GM23338 (cell line): ENCODE results near the gene VASN. TPM values are rescaled to one million over a fixed set of nuclear protein-coding genes. Genes with fewer than 3 reads are reported as not detected.

Experiments used
- ATAC-seq: fragments of 200-7000 bp; cut with Tn5 transposase; 3 replicates; pipeline ENCODE4 v1.9.1; 2020
- DNase-seq: peaks from one replicate; pipeline ENCODE4 v3.0.0-alpha.2; 2015; ENCODE audit warnings: low spot score
- H2AFZ ChIP-seq: fragments of 200-600 bp; sonication (generic); 2 replicates; pipeline ENCODE4 v1.8.0; 2016; ENCODE audit warnings: antibody characterized with exemption, mild to moderate bottlenecking, moderate library complexity
- H3F3A ChIP-seq: fragments of 200-600 bp; sonication (generic); replicated peaks from 2 replicates; pipeline ENCODE4 v1.8.0; 2017; ENCODE audit warnings: antibody characterized with exemption, mixed run types, low read depth
- H3K27ac ChIP-seq: fragments of 200-600 bp; sonication (generic); 2 replicates; pipeline ENCODE4 v1.6.1; 2016; ENCODE audit warnings: low read depth
- H3K27me3 ChIP-seq: fragments of 200-600 bp; sonication (generic); 2 replicates; pipeline ENCODE4 v1.8.0; 2016; ENCODE audit warnings: mild to moderate bottlenecking, mixed run types, moderate library complexity; ENCODE audit not compliant: insufficient read depth
- H3K36me3 ChIP-seq: fragments of 200-600 bp; sonication (generic); 2 replicates; pipeline ENCODE4 v1.8.0; 2016; ENCODE audit warnings: mild to moderate bottlenecking; ENCODE audit not compliant: insufficient read depth
- H3K4me1 ChIP-seq: fragments of 200-600 bp; sonication (generic); 2 replicates; pipeline ENCODE4 v1.8.0; 2016; ENCODE audit warnings: mild to moderate bottlenecking, moderate library complexity; ENCODE audit not compliant: insufficient read depth
- H3K4me2 ChIP-seq: fragments of 200-600 bp; sonication (generic); 2 replicates; pipeline ENCODE4 v1.7.1; 2017; ENCODE audit warnings: mixed run types
- H3K4me3 ChIP-seq: fragments of 200-600 bp; sonication (generic); 2 replicates; pipeline ENCODE4 v1.6.1; 2016; ENCODE audit warnings: mixed run types
- H3K79me2 ChIP-seq: fragments of 200-600 bp; sonication (generic); replicated peaks from 2 replicates; pipeline ENCODE4 v1.8.0; 2017; ENCODE audit warnings: mild to moderate bottlenecking; ENCODE audit not compliant: insufficient read depth
- H3K9me2 ChIP-seq: fragments of 200-600 bp; sonication (generic); 2 replicates; pipeline ENCODE4 v1.8.0; 2017; ENCODE audit not compliant: insufficient read depth
- H4K20me1 ChIP-seq: fragments of 200-600 bp; sonication (generic); replicated peaks from 2 replicates; pipeline ENCODE4 v1.8.0; 2017; ENCODE audit warnings: mild to moderate bottlenecking; ENCODE audit not compliant: insufficient read depth
- H3K27ac Mint-ChIP-seq: 2 replicates; pipeline ENCODE4 v1.8.0; 2020; ENCODE audit warnings: inconsistent platforms, mild to moderate bottlenecking, moderate library complexity, mixed read lengths
- H3K27me3 Mint-ChIP-seq: 3 replicates; pipeline ENCODE4 v1.8.0; 2022; ENCODE audit warnings: low read depth, mild to moderate bottlenecking, moderate library complexity, mixed read lengths, inconsistent platforms; ENCODE audit not compliant: insufficient read depth, poor library complexity
- H3K36me3 Mint-ChIP-seq: 3 replicates; pipeline ENCODE4 v1.8.0; 2021; ENCODE audit warnings: low read depth, mild to moderate bottlenecking, inconsistent platforms, moderate library complexity, mixed read lengths
- H3K4me1 Mint-ChIP-seq: 3 replicates; pipeline ENCODE4 v1.8.0; 2020; ENCODE audit warnings: mild to moderate bottlenecking, inconsistent platforms, mixed read lengths
- H3K4me3 Mint-ChIP-seq: 3 replicates; pipeline ENCODE4 v1.8.0; 2021; ENCODE audit warnings: moderate library complexity, mild to moderate bottlenecking, inconsistent platforms, mixed read lengths
- H3K9me3 Mint-ChIP-seq: 3 replicates; pipeline ENCODE4 v1.8.0; 2020; ENCODE audit warnings: moderate library complexity, mild to moderate bottlenecking, inconsistent platforms, mixed read lengths
- CREB1 ChIP-seq: fragments of 250-450 bp; sonication (Bioruptor Pico); IDR thresholded peaks from 2 replicates; pipeline ENCODE4 v1.5.0; 2020; ENCODE audit warnings: low read depth, mild to moderate bottlenecking, moderate library complexity
- CTCF ChIP-seq, 2 experiments: fragments of 200-600 bp in 1 of 2; sonication (generic) in 1 of 2; conservative IDR thresholded peaks; 2 replicates each; pipeline versions ENCODE4 v1.5.1 to v1.6.1; 2016 to 2017; ENCODE audit warnings: antibody characterized with exemption in 2 of 2, low read depth in 2 of 2, mild to moderate bottlenecking in 2 of 2, moderate library complexity in 1 of 2
- ETS1 ChIP-seq: IDR thresholded peaks from 2 replicates; pipeline ENCODE4 v1.6.1; 2016; ENCODE audit warnings: antibody characterized with exemption
- EZH2 ChIP-seq: fragments of 200-600 bp; sonication (generic); IDR thresholded peaks from one replicate; pipeline ENCODE4 v1.8.0; 2017; ENCODE audit warnings: antibody characterized with exemption, mild to moderate bottlenecking, low read depth; ENCODE audit not compliant: unreplicated experiment
- NANOG ChIP-seq: IDR thresholded peaks from 2 replicates; pipeline ENCODE4 v1.6.1; 2016; ENCODE audit warnings: antibody characterized with exemption, borderline replicate concordance
- POLR2AphosphoS5 ChIP-seq: IDR thresholded peaks from 2 replicates; pipeline ENCODE4 v1.6.1; 2016; ENCODE audit warnings: antibody characterized with exemption, low read depth
- STAT1 ChIP-seq: IDR thresholded peaks from one replicate; pipeline ENCODE4 v1.6.1; 2016; ENCODE audit warnings: antibody characterized with exemption; ENCODE audit not compliant: unreplicated experiment
- ZNF331 ChIP-seq: fragments of 250-450 bp; sonication (Bioruptor Pico); IDR thresholded peaks from 2 replicates; pipeline ENCODE4 v1.5.0; 2020; ENCODE audit warnings: low read depth, mild to moderate bottlenecking, moderate library complexity
- polyA plus RNA-seq: library from polyadenylated mRNA; unstranded; fragments of >200 nt; fragmentation: Nextera tagmentation; extraction: Ambion mirVana; gene quantifications from 2 replicates; pipeline ENCODE4 v1.2.1, GENCODE V29; 2016
- total RNA-seq: library from RNA; depleted of rRNA; stranded (reverse); fragments of >200 nt; shearing (Covaris generic); gene quantifications from 2 replicates; pipeline ENCODE4 v1.2.3, GENCODE V29; 2014
- TF ChIP-seq, protein P1 (sequence below): IDR thresholded peaks from one replicate; pipeline ENCODE4 v1.6.1; 2018; ENCODE audit warnings: antibody characterized with exemption; ENCODE audit not compliant: unreplicated experiment

The VASN gene
- total and polyA plus RNA-seq, 2 experiments from 2014 or later: 8.0 to 15.5 TPM

DNA sequence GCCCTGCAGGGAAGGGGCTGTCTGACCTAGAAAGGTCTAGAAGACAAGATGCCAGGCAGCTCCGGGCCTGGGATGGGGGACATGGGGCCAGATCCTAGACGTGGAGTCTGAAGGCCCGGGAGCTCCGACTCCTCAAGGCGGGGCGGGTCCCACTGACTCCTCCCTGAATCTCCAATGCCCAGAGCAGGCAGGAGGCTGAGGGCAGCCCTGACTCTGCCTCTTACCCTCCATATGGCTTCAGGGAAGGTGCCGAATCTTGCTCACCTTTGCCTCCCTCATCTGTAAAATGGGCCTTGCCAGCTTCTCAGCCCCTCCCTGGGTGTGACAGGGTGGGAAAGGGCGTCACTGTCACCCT, 14.8 kb downstream of the VASN start (continued):
- no peak for TF ChIP-seq CTCF (conservative IDR thresholded peaks at IDR 0.05; ENCODE audit: low read depth in 2 of 2)

GRCh38 chr16:4386951-4387565, 15.4 kb downstream of the VASN start:
- Histone ChIP-seq H3F3A (peaks cover 21% of the 10 kb centered on the region), H3K36me3 (no peaks in the 10 kb centered on the region), H4K20me1 (no peaks in the 10 kb centered on the region), H3K4me3 (no peak overlapping the region), H3K27ac (no peak overlapping the region), H2AFZ (no peak overlapping the region), H3K27me3 (no peaks in the 10 kb centered on the region), H3K4me1 (peaks cover 26% of the 10 kb centered on the region), H3K4me2 (no peak overlapping the region), H3K9me2 (no peaks in the 10 kb centered on the region), H3K79me2 (no peaks in the 10 kb centered on the region)
- ATAC-seq (no peak), DNase-seq (no peak)
- no peaks in the 10 kb centered on the region for H3K9me3 Mint-ChIP-seq
- TF ChIP-seq POLR2AphosphoS5: no peak
- no peak for TF ChIP-seq ETS1
- TF ChIP-seq NANOG: no peak
- no peak for TF ChIP-seq CREB1
- no peak for TF ChIP-seq ZNF331 (CRISPR knock-in tag)
- no peak for TF ChIP-seq EZH2
- TF ChIP-seq STAT1: no peak
- H3K36me3 Mint-ChIP-seq: no peaks in the 10 kb centered on the region; the same call in 2 of the 3 replicates
- H3K4me3 Mint-ChIP-seq: no peak overlapping the region
- peaks cover 10% of the 10 kb centered on the region for H3K27me3 Mint-ChIP-seq
- H3K27ac Mint-ChIP-seq: no peak overlapping the region; the same call in 1 of the 2 replicates
- peaks cover 31% of the 10 kb centered on the region for H3K4me1 Mint-ChIP-seq

- H3K27me3 Mint-ChIP-seq: peaks cover 14% of the 10 kb centered on the region
- H3K4me1 ChIP-seq: peaks cover 31% of the 10 kb centered on the region
- no peak overlapping the region for H3K27ac Mint-ChIP-seq
- TF ChIP-seq, protein P1, sequence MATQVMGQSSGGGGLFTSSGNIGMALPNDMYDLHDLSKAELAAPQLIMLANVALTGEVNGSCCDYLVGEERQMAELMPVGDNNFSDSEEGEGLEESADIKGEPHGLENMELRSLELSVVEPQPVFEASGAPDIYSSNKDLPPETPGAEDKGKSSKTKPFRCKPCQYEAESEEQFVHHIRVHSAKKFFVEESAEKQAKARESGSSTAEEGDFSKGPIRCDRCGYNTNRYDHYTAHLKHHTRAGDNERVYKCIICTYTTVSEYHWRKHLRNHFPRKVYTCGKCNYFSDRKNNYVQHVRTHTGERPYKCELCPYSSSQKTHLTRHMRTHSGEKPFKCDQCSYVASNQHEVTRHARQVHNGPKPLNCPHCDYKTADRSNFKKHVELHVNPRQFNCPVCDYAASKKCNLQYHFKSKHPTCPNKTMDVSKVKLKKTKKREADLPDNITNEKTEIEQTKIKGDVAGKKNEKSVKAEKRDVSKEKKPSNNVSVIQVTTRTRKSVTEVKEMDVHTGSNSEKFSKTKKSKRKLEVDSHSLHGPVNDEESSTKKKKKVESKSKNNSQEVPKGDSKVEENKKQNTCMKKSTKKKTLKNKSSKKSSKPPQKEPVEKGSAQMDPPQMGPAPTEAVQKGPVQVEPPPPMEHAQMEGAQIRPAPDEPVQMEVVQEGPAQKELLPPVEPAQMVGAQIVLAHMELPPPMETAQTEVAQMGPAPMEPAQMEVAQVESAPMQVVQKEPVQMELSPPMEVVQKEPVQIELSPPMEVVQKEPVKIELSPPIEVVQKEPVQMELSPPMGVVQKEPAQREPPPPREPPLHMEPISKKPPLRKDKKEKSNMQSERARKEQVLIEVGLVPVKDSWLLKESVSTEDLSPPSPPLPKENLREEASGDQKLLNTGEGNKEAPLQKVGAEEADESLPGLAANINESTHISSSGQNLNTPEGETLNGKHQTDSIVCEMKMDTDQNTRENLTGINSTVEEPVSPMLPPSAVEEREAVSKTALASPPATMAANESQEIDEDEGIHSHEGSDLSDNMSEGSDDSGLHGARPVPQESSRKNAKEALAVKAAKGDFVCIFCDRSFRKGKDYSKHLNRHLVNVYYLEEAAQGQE: no peak
Measured at GRCh38 chr16:4387781-4388180, 16.1 kb downstream of the VASN start.

More at GRCh38 chr16:4387781-4388180, 16.1 kb downstream of the VASN start:
- Histone ChIP-seq H3F3A (peaks cover 27% of the 10 kb centered on the region), H3K9me2 (no peaks in the 10 kb centered on the region), H3K4me2 (no peak overlapping the region), H4K20me1 (no peaks in the 10 kb centered on the region), H3K27me3 (no peaks in the 10 kb centered on the region), H3K36me3 (no peaks in the 10 kb centered on the region), H3K4me3 (no peak overlapping the region), H2AFZ (no peak overlapping the region), H3K27ac (no peak overlapping the region), H3K79me2 (no peaks in the 10 kb centered on the region)
- no peak for DNase-seq
- Mint-ChIP-seq H3K4me1 (peaks cover 36% of the 10 kb centered on the region), H3K4me3 (no peak overlapping the region), H3K9me3 (no peaks in the 10 kb centered on the region), H3K36me3 (no peaks in the 10 kb centered on the region; the same call in 2 of the 3 replicates)
- no peak for ATAC-seq
